Measurements from ENCODE around the gene ZBTB11.

DNA sequence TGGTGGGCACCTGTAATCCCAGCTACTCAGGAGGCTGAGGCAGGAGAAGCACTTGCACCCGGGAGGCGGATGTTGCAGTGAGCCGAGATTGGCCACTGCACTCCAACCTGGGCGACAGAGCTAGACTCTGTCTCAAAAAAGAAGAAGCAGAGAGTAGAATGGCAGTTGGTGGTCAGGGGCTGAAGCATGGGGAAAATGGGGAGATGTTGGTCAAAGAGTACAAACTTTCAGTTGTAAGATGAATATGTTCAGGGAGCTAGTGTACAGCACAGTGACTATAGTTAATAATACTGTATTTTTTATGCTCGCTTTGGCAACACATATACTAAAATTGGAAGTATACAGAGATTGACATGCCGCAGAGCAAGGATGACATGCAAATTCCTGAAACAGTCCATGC, 61.4 kb downstream of the ZBTB11 start:
- no peak for TF ChIP-seq CTCF (IDR thresholded peaks at IDR 0.05 in 4 of 5, conservative IDR thresholded peaks at IDR 0.05 in 1 of 5)
- no peak for TF ChIP-seq POLR2A (IDR thresholded peaks at IDR 0.05)

Measured in gastrocnemius medialis (tissue), 4 donors.